Tibial nerve (tissue), 4 donors: ENCODE measurements around the gene RYR3. TPM values are rescaled to one million over a fixed set of nuclear protein-coding genes. Genes with fewer than 3 reads are reported as not detected.
A peak's percentile ranks its signal among the peaks of the same experiment; 100 is the strongest.

Experiments
- DNase-seq, 2 donors: peaks; one replicate each; pipeline ENCODE4 v3.0.0-alpha.2; 2019; ENCODE audit warnings: low spot score in 2 of 2
- H3K27ac ChIP-seq, 4 donors: fragments of 200-600 bp; sonication (generic) in 3 of 4; one replicate each; pipeline ENCODE4 v1.5.1; 2017 to 2019; ENCODE audit warnings: mild to moderate bottlenecking in 1 of 4
- H3K27me3 ChIP-seq, 2 donors: fragments of 200-600 bp; sonication (generic) in 1 of 2; one replicate each; pipeline versions ENCODE4 v1.5.1 to v1.6.0; 2017 to 2019
- H3K36me3 ChIP-seq, 3 donors: fragments of 200-600 bp; sonication (generic); one replicate each; pipeline ENCODE4 v1.5.1; 2018 to 2019
- H3K4me1 ChIP-seq, 4 donors: fragments of 200-600 bp; sonication (generic) in 3 of 4; one replicate each; pipeline ENCODE4 v1.5.1; 2017 to 2019
- H3K4me3 ChIP-seq, 4 donors: fragments of 200-600 bp; sonication (generic) in 3 of 4; one replicate each; pipeline ENCODE4 v1.5.1; 2017 to 2019; ENCODE audit warnings: mild to moderate bottlenecking in 1 of 4, moderate library complexity in 1 of 4
- H3K9me3 ChIP-seq, 4 donors: fragments of 200-600 bp; sonication (generic) in 3 of 4; one replicate each; pipeline ENCODE4 v1.5.1; 2017 to 2019
- EP300 ChIP-seq, 2 donors: sonication (generic); formaldehyde crosslinking; IDR thresholded peaks; one replicate each; pipeline ENCODE4 v1.6.1; 2017; ENCODE audit warnings: antibody characterized with exemption in 2 of 2, mild to moderate bottlenecking in 1 of 2
- POLR2A ChIP-seq, 2 donors: fragments of 450-650 bp; IDR thresholded peaks; one replicate each; pipeline ENCODE4 v1.6.1; 2017; ENCODE audit warnings: antibody characterized with exemption in 2 of 2, mild to moderate bottlenecking in 2 of 2, moderate library complexity in 2 of 2
- WGBS, 2 donors: methylation state at CpG; one replicate each; pipeline ENCODE4 v1.1.5; 2018; 5-methylcytosine and 5-hydroxymethylcytosine counted together
- total RNA-seq, 4 donors: library from RNA; depleted of rRNA; stranded (reverse); fragments of >200 nt; gene quantifications; one replicate each; pipeline ENCODE4 v1.1.0, GENCODE V29; 2016
- TF ChIP-seq, protein P1 (sequence below), 5 experiments: fragments of 200-600 bp in 3 of 5; fragments of 450-650 bp in 2 of 5; sonication (generic) in 3 of 5; IDR thresholded peaks; one replicate each; pipeline ENCODE4 v1.5.1; 2016 to 2019; ENCODE audit warnings: antibody characterized with exemption in 5 of 5, mild to moderate bottlenecking in 3 of 5, moderate library complexity in 2 of 5

RYR3 gene
- total RNA-seq, 4 donors from 2014 or later = 1.2 to 7.0 (median 5.4) TPM

DNA sequence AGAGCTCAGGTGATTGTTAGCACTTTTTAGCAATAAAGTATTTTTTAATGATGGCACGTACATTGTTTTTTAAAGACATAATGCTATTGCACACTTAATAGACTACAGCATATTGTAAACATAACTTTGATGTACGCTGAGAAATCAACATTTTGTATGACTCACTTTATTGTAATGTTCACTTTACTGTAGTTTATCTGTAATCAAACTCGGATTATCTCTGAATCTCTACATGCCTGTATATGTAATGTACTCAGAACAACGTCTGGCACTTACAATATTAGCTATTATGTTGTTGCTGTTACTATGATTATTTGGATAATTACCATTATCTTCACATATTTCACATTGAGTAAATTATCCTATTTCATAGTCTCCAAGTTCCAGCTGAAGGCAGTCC lies 519.6 kb downstream of the RYR3 start:
- H3K27me3 ChIP-seq = no peaks in the 10 kb centered on the region
- no peak overlapping the region for H3K4me3 ChIP-seq
- H3K4me1 ChIP-seq = peaks cover 0 to 4% (median 0%) of the 10 kb centered on the region in 4 donors
- 66 to 69% methylated on average over 4 of the region's 4 CpGs for WGBS, 2 donors
- DNase-seq = no peak
- H3K27ac ChIP-seq = no peak overlapping the region
- H3K36me3 ChIP-seq = no peaks in the 10 kb centered on the region
- H3K9me3 ChIP-seq = peaks cover 0 to 12% (median 0%) of the 10 kb centered on the region in 4 donors
- TF ChIP-seq EP300 (IDR thresholded peaks at IDR 0.05) = no peak
- TF ChIP-seq, protein P1, sequence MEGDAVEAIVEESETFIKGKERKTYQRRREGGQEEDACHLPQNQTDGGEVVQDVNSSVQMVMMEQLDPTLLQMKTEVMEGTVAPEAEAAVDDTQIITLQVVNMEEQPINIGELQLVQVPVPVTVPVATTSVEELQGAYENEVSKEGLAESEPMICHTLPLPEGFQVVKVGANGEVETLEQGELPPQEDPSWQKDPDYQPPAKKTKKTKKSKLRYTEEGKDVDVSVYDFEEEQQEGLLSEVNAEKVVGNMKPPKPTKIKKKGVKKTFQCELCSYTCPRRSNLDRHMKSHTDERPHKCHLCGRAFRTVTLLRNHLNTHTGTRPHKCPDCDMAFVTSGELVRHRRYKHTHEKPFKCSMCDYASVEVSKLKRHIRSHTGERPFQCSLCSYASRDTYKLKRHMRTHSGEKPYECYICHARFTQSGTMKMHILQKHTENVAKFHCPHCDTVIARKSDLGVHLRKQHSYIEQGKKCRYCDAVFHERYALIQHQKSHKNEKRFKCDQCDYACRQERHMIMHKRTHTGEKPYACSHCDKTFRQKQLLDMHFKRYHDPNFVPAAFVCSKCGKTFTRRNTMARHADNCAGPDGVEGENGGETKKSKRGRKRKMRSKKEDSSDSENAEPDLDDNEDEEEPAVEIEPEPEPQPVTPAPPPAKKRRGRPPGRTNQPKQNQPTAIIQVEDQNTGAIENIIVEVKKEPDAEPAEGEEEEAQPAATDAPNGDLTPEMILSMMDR (IDR thresholded peaks at IDR 0.05) = no peak
- TF ChIP-seq POLR2A (IDR thresholded peaks at IDR 0.05) = no peak

DNA sequence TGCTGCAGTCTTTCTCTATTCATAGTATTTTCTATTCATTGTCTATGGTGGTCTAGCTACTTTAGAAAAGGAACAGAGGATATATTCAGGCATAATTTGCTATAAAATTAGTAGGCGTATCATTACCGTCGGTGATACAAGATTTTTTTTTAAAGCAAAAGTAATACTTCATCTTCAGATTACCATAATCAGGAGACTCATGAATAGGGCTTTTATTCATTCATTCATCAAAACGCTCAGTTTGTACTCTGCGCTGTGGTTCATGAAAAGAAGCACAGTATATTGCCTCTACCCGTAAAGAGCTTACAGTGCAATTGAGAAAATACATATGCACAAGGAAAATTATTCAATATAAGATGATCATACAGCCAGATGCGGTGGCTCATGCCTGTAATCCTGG lies 520.9 kb downstream of the RYR3 start:
- TF ChIP-seq EP300 (IDR thresholded peaks at IDR 0.05) (no peak), POLR2A (IDR thresholded peaks at IDR 0.05) (no peak)
- TF ChIP-seq, protein P1 (IDR thresholded peaks at IDR 0.05) = no peak
- DNase-seq = no peak
- Histone ChIP-seq H3K36me3 (no peaks in the 10 kb centered on the region), H3K9me3 (peaks cover 0 to 12% (median 0%) of the 10 kb centered on the region in 4 donors), H3K4me3 (no peak overlapping the region), H3K27me3 (no peaks in the 10 kb centered on the region), H3K4me1 (peaks cover 0 to 4% (median 0%) of the 10 kb centered on the region in 4 donors), H3K27ac (peak overlapping the region in 1 of 4 donors; percentile 32)
- 44 to 58% methylated on average over 7 of the region's 7 CpGs for WGBS, 2 donors

DNA sequence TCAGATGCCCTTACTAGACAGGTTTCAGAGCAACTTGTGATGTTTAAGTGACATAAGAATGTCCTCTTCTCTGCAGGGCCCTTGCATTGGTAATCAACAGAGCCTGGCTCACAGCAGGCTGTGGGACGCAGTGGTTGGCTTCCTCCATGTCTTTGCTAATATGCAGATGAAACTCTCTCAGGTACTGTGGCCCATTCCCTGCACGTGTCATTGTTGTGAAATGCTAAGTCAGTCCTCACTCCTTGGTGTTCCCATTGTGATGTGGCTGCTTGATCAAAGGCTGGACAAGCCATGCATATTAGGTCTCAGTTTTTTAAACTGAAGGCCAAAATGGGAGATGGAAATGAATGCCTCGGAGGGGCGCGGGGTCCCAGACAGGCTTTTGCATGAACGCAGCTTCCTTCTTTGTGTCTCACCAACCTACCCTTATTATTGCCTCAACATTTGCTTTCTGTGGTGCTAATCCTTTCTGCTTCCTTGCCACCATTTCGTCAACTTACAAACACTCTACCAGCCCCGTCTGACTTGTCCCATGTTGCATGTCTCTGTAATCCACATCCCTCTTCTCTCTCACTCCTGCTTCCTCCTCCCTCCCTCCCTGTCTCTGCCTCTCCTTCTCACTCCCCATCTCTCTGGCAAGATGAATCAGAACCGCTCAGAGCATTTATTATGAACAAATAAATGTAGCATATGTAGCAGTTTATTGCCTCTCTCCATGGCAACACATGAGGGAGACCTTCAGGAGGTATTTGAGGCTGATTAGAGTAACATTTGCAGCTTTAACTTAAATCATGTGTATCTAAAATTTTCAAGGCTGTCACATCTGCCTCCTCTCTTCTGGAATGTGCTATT lies 524.4 kb downstream of the RYR3 start:
- Histone ChIP-seq H3K9me3 (no peaks in the 10 kb centered on the region), H3K36me3 (no peaks in the 10 kb centered on the region), H3K27ac (no peak overlapping the region), H3K27me3 (no peaks in the 10 kb centered on the region), H3K4me3 (no peak overlapping the region), H3K4me1 (peaks cover 0 to 4% (median 0%) of the 10 kb centered on the region in 4 donors)
- TF ChIP-seq, protein P1 (IDR thresholded peaks at IDR 0.05) = no peak
- TF ChIP-seq EP300 (IDR thresholded peaks at IDR 0.05) (no peak), POLR2A (IDR thresholded peaks at IDR 0.05) (no peak)
- WGBS, 2 donors = 50 to 52% methylated on average over 9 of the region's 9 CpGs
- DNase-seq = no peak

DNA sequence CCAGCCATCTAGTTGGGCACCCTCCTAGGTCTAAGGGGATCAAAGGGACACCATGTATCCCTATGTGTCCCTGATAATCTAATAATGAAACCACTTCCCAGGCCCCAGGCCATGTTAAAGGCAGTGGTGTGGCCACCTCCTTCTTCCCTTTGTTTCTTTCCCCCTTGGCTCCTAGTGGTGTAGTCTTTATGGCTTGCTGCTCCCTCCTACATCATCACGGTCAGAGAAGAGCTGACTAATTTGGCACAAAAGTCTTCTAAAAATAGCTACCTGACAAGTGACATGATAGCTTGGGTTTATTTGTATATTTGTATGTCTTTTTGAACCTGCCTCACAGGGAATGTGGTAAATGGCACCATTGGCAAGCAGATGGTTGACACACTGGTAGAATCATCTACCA lies 526.5 kb downstream of the RYR3 start:
- no peak for DNase-seq
- Histone ChIP-seq H3K4me3 (no peak overlapping the region), H3K27me3 (no peaks in the 10 kb centered on the region), H3K36me3 (no peaks in the 10 kb centered on the region), H3K4me1 (no peaks in the 10 kb centered on the region), H3K27ac (no peak overlapping the region), H3K9me3 (no peaks in the 10 kb centered on the region)
- WGBS, 2 donors = 81 to 88% methylated on average over 1 of the region's 1 CpG
- TF ChIP-seq POLR2A (IDR thresholded peaks at IDR 0.05) (no peak), EP300 (IDR thresholded peaks at IDR 0.05) (no peak)
- TF ChIP-seq, protein P1 (IDR thresholded peaks at IDR 0.05) = no peak

DNA sequence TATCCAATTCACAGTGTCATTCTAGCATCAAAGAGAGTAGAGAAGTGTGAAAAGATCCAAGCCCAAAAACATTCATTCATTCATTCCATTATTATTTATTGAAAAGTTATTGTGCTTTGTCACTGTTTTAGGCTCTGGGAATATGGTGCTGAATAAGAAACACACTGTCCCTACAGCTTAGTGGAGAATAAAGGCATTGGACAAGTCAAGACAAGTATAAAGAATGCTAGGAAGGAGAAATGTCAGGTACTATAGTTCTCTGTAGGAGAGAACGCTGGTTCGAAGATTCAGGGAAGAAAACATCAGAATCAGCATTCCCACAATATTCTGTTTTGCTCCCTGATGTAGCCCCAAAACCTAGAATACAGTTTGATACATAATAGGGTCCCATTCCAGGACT lies 528.8 kb downstream of the RYR3 start:
- Histone ChIP-seq H3K9me3 (no peaks in the 10 kb centered on the region), H3K27me3 (no peaks in the 10 kb centered on the region), H3K4me1 (no peaks in the 10 kb centered on the region), H3K36me3 (no peaks in the 10 kb centered on the region), H3K27ac (no peak overlapping the region), H3K4me3 (no peak overlapping the region)
- no peak for DNase-seq
- 86 to 95% methylated on average over 2 of the region's 2 CpGs for WGBS, 2 donors
- TF ChIP-seq, protein P1 (IDR thresholded peaks at IDR 0.05) = no peak
- no peak for TF ChIP-seq EP300 (IDR thresholded peaks at IDR 0.05)
- no peak for TF ChIP-seq POLR2A (IDR thresholded peaks at IDR 0.05)
